ENCODE data around the gene POFUT1.
A peak's percentile ranks its signal among the peaks of the same experiment; 100 is the strongest.
"Not testable (repeated sequence)": the region's sequence is repeated elsewhere in the genome, so short reads cannot be mapped to it uniquely, and the experiment has no call there.

The POFUT1 gene

DNA sequence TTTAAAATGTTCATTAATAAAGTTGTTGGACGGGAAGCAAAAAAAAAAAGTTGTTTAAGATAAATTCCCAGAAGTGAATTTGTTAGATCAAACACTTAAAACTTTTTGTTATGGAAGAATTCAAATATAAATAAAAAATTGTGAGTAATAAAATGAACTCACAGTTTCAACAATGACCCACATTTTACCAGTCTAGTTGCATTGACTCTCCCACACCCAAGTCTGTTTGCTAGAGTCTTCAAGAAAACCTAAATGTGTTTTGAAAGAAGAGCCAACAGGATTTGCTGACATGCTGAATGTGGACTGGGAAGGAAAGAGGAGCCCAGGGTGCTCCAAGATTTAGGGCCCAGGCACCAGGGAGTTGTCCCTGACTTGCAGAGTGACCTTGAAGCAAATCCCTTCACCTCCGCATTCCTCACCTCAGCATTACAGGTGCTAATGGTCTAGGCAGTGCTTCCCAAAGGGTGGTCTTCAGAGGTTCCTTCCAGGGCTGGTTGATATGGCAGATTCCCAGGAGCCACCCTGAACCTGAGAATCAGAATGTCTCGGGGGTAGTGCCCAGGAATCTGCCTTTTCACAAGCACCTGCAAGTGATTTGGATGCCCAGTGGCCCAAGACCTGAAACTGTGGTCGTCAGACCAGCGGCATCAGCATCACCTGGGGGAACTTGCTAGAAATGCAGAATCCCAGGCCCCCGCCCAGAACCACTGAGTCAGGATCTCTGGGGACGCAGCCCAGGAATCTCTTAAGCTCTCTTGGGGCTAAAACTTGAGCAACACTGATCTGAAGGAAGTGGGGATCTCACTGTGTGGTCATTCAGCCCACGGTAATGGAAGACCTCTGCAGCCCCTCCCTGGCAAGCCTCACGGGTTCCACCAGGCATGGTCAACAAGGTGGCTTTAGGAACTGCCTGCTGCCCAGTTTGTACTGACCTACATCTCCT is 31.1 kb downstream of the POFUT1 start:
- DNase-seq (ENCODE audit: insufficient read length, low spot score) (no peak), FAIRE-seq (peak; percentile 31)
- no peak for TF ChIP-seq POLR2AphosphoS5 (IDR thresholded peaks at IDR 0.05; ENCODE audit: low read depth, low read length)
- no peak for TF ChIP-seq POLR2A (IDR thresholded peaks at IDR 0.05; ENCODE audit: low read depth, low read length)
- TF ChIP-seq TAF1 (IDR thresholded peaks at IDR 0.05; ENCODE audit: low read depth, low read length): no peak

DNA sequence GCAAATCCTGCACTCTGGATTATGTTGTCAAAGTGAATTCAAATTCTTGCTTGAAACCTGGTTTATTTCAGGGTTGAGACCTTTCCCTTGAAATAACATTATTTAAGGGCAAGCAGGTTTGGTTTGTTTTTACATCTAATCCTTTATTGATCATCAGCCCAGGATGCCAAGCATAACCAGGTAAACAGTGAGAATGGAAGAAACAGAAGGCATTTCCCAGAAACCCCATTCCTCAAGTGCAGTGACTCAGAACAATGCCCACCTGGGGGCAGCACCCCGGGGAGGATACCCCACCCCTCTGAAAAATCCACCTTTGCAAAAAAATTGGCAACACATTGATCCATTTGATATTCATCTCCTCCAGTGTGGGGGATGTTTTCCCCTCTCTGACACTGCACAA is 32.5 kb downstream of the POFUT1 start:
- TF ChIP-seq SPI1 (IDR thresholded peaks at IDR 0.05; ENCODE audit: low read depth, low read length) (no peak), PAX5 (IDR thresholded peaks at IDR 0.05; ENCODE audit: insufficient read depth, low read length, severe bottlenecking) (no peak), POLR2AphosphoS5 (IDR thresholded peaks at IDR 0.05; ENCODE audit: low read depth, low read length) (no peak), POU2F2 (IDR thresholded peaks at IDR 0.05; ENCODE audit: low read depth, low read length) (no peak), TAF1 (IDR thresholded peaks at IDR 0.05; ENCODE audit: low read depth, low read length) (no peak), POLR2A (IDR thresholded peaks at IDR 0.05; ENCODE audit: low read depth, low read length) (no peak)
- FAIRE-seq (no peak), DNase-seq (ENCODE audit: insufficient read length, low spot score) (no peak)

DNA sequence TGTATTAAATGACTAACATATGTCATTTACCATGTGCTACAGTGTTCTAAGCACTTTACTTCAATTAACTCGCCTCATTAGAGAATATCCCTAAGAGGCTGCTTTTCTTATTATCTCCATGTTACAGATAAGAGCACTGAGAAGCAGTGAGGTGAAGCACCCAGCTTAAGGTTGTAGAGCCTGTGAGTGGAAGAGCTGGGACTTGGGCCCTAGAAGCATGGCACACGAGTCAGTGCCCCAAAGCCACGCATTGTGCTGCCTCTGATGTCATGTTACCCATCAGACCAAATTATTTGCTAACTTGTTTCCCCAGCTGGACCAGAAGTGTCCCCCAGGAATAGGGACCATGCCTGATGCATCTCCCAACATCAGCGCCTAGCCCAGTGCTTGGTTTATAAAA is 34.1 kb downstream of the POFUT1 start:
- FAIRE-seq: no peak
- no peak for DNase-seq (ENCODE audit: insufficient read length, low spot score)
- no peak for TF ChIP-seq PAX5 (IDR thresholded peaks at IDR 0.05; ENCODE audit: insufficient read depth, low read length, severe bottlenecking)
- no peak for TF ChIP-seq POLR2AphosphoS5 (IDR thresholded peaks at IDR 0.05; ENCODE audit: low read depth, low read length)
- no peak for TF ChIP-seq SPI1 (IDR thresholded peaks at IDR 0.05; ENCODE audit: low read depth, low read length)
- no peak for TF ChIP-seq POU2F2 (IDR thresholded peaks at IDR 0.05; ENCODE audit: low read depth, low read length)
- no peak for TF ChIP-seq TAF1 (IDR thresholded peaks at IDR 0.05; ENCODE audit: low read depth, low read length)
- TF ChIP-seq POLR2A (IDR thresholded peaks at IDR 0.05; ENCODE audit: low read depth, low read length): no peak

DNA sequence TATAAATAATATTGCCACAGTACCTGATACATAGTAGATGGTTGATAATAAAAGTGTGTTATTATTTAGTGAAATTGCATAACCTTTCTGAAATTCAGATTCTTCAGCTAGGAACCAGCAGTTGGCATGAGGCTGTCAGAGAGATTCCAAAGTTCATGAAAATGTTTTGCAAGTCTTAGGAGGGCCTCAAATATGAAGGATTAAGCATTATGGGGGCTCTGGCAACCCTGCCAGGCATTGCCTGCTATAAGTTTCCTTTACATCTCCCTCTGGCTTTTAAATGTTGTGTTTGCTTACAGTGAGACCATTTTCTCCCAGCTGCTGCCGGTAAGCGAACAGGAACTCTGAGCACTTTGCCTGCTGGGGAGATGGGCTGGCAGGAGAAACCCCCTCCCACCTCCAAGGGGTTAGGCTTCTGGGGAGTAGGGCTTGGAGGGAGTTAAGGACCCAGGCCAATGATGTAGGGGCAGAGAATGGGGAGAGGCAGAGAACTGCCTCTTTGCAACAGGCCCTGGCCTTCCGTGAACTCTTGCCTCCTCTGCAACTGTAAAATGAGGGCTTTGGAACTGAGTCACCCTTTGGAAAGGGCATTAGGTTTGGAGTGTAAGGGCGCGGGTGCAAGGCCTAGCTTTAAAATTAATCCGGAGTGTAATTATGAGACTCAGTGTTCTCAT is 36.6 kb downstream of the POFUT1 start:
- TF ChIP-seq SPI1 (IDR thresholded peaks at IDR 0.05; ENCODE audit: low read depth, low read length) (no peak), POLR2A (IDR thresholded peaks at IDR 0.05; ENCODE audit: low read depth, low read length) (no peak), POLR2AphosphoS5 (IDR thresholded peaks at IDR 0.05; ENCODE audit: low read depth, low read length) (no peak), POU2F2 (IDR thresholded peaks at IDR 0.05; ENCODE audit: low read depth, low read length) (no peak), TAF1 (IDR thresholded peaks at IDR 0.05; ENCODE audit: low read depth, low read length) (no peak), PAX5 (IDR thresholded peaks at IDR 0.05; ENCODE audit: insufficient read depth, low read length, severe bottlenecking) (no peak)
- FAIRE-seq: no peak

DNA sequence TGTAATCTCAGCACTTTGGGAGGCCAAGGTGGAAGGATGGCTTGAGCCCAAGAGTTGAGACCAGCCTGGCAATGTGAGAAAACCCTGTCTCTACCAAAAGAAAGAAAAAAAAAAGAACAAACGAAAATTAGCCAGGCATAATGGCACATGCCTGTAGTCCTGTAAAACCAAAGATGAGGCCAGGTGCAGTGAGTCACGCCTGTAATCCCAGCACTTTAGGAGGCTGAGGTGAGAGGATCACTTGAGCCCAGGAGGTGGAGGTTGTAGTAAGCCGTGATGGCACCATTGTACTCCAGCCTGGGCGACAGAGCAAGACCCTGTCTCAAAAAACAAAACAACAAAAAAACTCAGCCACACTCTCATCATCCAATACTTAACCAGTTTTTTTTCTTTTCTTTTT is 37.3 kb downstream of the POFUT1 start:
- FAIRE-seq (no peak), DNase-seq (ENCODE audit: insufficient read length, low spot score) (no peak)
- no peak for TF ChIP-seq POU2F2 (IDR thresholded peaks at IDR 0.05; ENCODE audit: low read depth, low read length)
- TF ChIP-seq TAF1 (IDR thresholded peaks at IDR 0.05; ENCODE audit: low read depth, low read length): no peak
- no peak for TF ChIP-seq POLR2AphosphoS5 (IDR thresholded peaks at IDR 0.05; ENCODE audit: low read depth, low read length)
- TF ChIP-seq SPI1 (IDR thresholded peaks at IDR 0.05; ENCODE audit: low read depth, low read length): no peak
- TF ChIP-seq POLR2A (IDR thresholded peaks at IDR 0.05; ENCODE audit: low read depth, low read length): no peak
- TF ChIP-seq PAX5 (IDR thresholded peaks at IDR 0.05; ENCODE audit: insufficient read depth, low read length, severe bottlenecking): no peak

More for the DNA sequence above, 36.6 kb downstream of the POFUT1 start:
- no peak for DNase-seq (ENCODE audit: insufficient read length, low spot score)

DNA sequence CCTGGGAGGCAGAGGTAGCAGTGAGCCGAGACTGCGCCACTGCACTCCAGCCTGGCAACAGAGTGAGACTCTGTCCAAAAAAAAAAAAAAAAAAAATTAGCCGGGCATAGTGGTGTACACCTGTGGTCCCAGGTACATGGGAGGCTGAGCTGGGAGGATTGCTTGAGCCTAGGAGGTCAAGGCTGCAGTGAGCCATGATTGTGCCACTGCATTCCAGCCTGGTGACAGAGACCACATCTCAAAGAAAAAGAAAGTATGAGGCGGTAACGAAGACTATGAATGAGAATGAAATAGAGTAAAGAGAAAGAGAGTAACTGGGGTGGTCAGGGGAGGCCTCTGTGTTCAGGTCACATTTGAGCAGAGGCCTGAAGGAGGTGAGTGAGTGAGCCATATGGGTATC is 38.5 kb downstream of the POFUT1 start:
- DNase-seq (ENCODE audit: insufficient read length, low spot score); FAIRE-seq: not testable (repeated sequence)

DNA sequence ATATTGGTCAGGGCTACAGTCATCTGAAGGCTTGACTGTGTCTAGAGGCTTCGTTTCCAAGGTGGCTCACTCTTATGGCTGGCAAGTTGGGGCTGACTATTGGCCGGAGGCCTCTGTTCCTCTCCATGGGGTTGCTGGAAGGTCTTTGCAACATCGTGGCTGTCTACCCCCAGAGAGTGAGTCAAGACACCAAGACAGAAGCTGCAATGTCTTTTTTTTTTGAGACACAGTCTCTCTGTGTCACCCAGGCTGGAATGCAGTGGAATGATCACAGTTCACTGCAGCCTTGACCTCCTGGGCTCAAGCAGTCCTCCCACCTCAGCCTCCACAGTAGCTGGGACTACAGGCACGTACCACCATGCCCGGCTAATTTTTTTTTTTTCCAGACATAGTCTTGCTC is 40.4 kb downstream of the POFUT1 start:
- TF ChIP-seq PAX5 (IDR thresholded peaks at IDR 0.05; ENCODE audit: insufficient read depth, low read length, severe bottlenecking) (no peak), POLR2A (IDR thresholded peaks at IDR 0.05; ENCODE audit: low read depth, low read length) (no peak), POU2F2 (IDR thresholded peaks at IDR 0.05; ENCODE audit: low read depth, low read length) (no peak), POLR2AphosphoS5 (IDR thresholded peaks at IDR 0.05; ENCODE audit: low read depth, low read length) (no peak), SPI1 (IDR thresholded peaks at IDR 0.05; ENCODE audit: low read depth, low read length) (no peak)
- FAIRE-seq (no peak), DNase-seq (ENCODE audit: insufficient read length, low spot score) (no peak)

DNA sequence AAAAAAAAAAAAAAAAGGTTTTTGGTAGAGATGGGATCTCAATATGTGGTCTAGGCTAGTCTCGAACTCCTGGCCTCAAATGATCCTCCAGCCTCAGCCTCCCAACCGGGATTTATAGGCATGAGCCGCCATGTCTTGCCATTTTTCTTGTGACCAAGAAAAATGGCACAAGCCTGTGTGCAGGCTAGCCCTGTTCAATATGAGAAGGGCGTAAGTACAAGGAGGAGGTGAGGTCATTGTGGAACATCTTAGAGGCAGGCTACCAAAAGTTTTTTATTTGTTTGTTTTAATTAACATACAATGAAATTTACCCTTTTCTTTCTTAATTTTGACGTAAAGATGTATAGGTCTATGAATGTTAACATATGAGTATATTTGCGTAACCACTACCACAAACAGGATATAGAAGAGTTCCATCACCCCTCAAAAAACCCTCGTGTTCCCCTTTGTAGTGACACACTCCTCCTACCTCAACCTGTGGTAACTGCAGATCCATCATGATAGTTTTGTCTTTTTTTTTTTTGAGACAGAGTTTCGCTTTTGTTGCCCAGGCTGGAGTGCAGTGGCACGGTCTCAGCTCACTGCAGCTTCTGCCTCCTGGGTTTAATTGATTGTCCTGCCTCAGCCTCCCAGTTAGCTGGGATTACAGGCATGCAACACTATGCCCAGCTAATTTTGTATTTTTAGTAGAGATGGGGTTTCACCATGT is 41.5 kb downstream of the POFUT1 start:
- TF ChIP-seq PAX5 (IDR thresholded peaks at IDR 0.05; ENCODE audit: insufficient read depth, low read length, severe bottlenecking): no peak
- TF ChIP-seq POU2F2 (IDR thresholded peaks at IDR 0.05; ENCODE audit: low read depth, low read length): no peak
- no peak for TF ChIP-seq POLR2A (IDR thresholded peaks at IDR 0.05; ENCODE audit: low read depth, low read length)
- TF ChIP-seq POLR2AphosphoS5 (IDR thresholded peaks at IDR 0.05; ENCODE audit: low read depth, low read length): no peak
- TF ChIP-seq SPI1 (IDR thresholded peaks at IDR 0.05; ENCODE audit: low read depth, low read length): no peak
- TF ChIP-seq TAF1 (IDR thresholded peaks at IDR 0.05; ENCODE audit: low read depth, low read length): no peak
- no peak for DNase-seq (ENCODE audit: insufficient read length, low spot score)

DNA sequence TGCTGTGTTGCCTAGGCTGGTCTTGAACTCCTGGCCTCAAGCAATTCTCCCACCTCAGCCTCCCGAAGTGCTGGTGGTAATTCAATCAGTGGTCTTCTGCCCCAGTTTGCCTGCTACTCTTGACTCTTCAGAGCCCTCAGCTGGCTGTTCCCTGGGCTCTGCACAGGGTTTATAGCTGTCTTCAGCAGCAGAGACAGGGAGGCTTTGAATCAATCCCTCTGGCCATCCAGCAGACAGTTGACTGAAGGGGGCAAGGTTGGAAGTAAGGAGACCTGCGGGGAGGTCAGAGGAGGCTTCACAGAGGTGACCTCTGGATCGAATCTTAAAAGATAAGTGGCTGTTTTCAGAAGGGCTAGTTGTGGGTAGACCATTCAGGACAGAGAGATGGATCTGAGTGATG is 43.8 kb downstream of the POFUT1 start:
- TF ChIP-seq TAF1 (IDR thresholded peaks at IDR 0.05; ENCODE audit: low read depth, low read length) (no peak), POU2F2 (IDR thresholded peaks at IDR 0.05; ENCODE audit: low read depth, low read length) (no peak), SPI1 (IDR thresholded peaks at IDR 0.05; ENCODE audit: low read depth, low read length) (no peak), PAX5 (IDR thresholded peaks at IDR 0.05; ENCODE audit: insufficient read depth, low read length, severe bottlenecking) (no peak), POLR2A (IDR thresholded peaks at IDR 0.05; ENCODE audit: low read depth, low read length) (no peak), POLR2AphosphoS5 (IDR thresholded peaks at IDR 0.05; ENCODE audit: low read depth, low read length) (no peak)
- FAIRE-seq (no peak), DNase-seq (ENCODE audit: insufficient read length, low spot score) (no peak)

More for the DNA sequence above, 41.5 kb downstream of the POFUT1 start:
- FAIRE-seq: no peak
